GM12865 (cell line): ENCODE measurements around the gene PRSS22.

Source experiments
- DNase-seq: peaks from one replicate; pipeline ENCODE4 v3.0.0; 2010; ENCODE audit warnings: low read depth
- H3K4me3 ChIP-seq: 2 replicates; pipeline ENCODE4 v1.5.1; 2011; ENCODE audit warnings: mild to moderate bottlenecking, low read depth, low read length, control low read depth
- CTCF ChIP-seq: IDR thresholded peaks from 2 replicates; pipeline ENCODE4 v1.5.1; 2011; ENCODE audit warnings: low read length, control low read depth, low read depth, inconsistent platforms; ENCODE audit not compliant: insufficient read depth; ENCODE audit errors: missing control alignments

The PRSS22 gene

GRCh38 chr16:2818272-2818876 is 39.6 kb downstream of the PRSS22 start:
- peak overlapping the region; percentile 64 for H3K4me3 ChIP-seq
- TF ChIP-seq CTCF, result no peak
- DNase-seq, result no peak

- TF ChIP-seq CTCF, result no peak
- DNase-seq, result peak; percentile 49
- peak overlapping the region; percentile 64 for H3K4me3 ChIP-seq
These were observed 40.4 kb downstream of the PRSS22 start for GRCh38 chr16:2817340-2818271.

- H3K4me3 ChIP-seq, result peak within 1 kb of the TSS; percentile 64
- peak; percentile 47 for TF ChIP-seq CTCF
- DNase-seq, result peak; percentile 62
These were observed 41.1 kb downstream of the PRSS22 start, which contains the start of gene PRSS21 for GRCh38 chr16:2816751-2817339. PRSS21 (plus strand) TSS chr16:2817237; CDS start chr16:2817269, 32 bp downstream.

- no peak overlapping the region for H3K4me3 ChIP-seq
- TF ChIP-seq CTCF, result no peak
- DNase-seq, result no peak
These were observed 42.6 kb downstream of the PRSS22 start for GRCh38 chr16:2815299-2815771.

GRCh38 chr16:2814551-2815298 is 43.2 kb downstream of the PRSS22 start:
- no peak for TF ChIP-seq CTCF
- H3K4me3 ChIP-seq, result no peak overlapping the region
- no peak for DNase-seq

GRCh38 chr16:2813771-2814221 is 44.2 kb downstream of the PRSS22 start:
- no peak for DNase-seq
- no peak overlapping the region for H3K4me3 ChIP-seq
- TF ChIP-seq CTCF, result no peak
